Keratinocyte (primary cell): ENCODE measurements around the gene PCDH20. TPM values are rescaled to one million over a fixed set of nuclear protein-coding genes. Genes with fewer than 3 reads are reported as not detected.

Experiments used
- DNase-seq: peaks from one replicate; pipeline ENCODE4 v3.0.0-alpha.2; 2011; ENCODE audit warnings: low read depth, missing footprints, low spot score
- FAIRE-seq: peaks from 2 replicates; lab custom pipeline; 2011; peaks lifted over from hg19 to GRCh38; lab: Jason Lieb, UNC
- H2AFZ ChIP-seq: 2 replicates; pipeline ENCODE4 v1.6.0; 2012; ENCODE audit warnings: low read length, control low read depth, inconsistent platforms; ENCODE audit not compliant: control insufficient read depth
- H3K27ac ChIP-seq: 2 replicates; pipeline ENCODE4 v1.5.1; 2011; ENCODE audit warnings: low read length; ENCODE audit not compliant: control insufficient read depth, insufficient read depth
- H3K27me3 ChIP-seq: 3 replicates; pipeline ENCODE4 v1.6.0; 2011; ENCODE audit warnings: low read length; ENCODE audit not compliant: control insufficient read depth, insufficient read depth; ENCODE audit errors: extremely low read depth
- H3K36me3 ChIP-seq, 2 experiments: 2 replicates in 1 of 2; 3 replicates in 1 of 2; pipeline ENCODE4 v1.5.1; 2011; ENCODE audit warnings: low read length in 2 of 2, mild to moderate bottlenecking in 1 of 2; ENCODE audit not compliant: control insufficient read depth in 2 of 2, insufficient read depth in 2 of 2; ENCODE audit errors: extremely low read depth in 1 of 2
- H3K4me1 ChIP-seq: 3 replicates; pipeline ENCODE4 v1.5.1; 2011; ENCODE audit warnings: low read length; ENCODE audit not compliant: control insufficient read depth, insufficient read depth; ENCODE audit errors: extremely low read depth
- H3K4me2 ChIP-seq: 3 replicates; pipeline ENCODE4 v1.6.0; 2011; ENCODE audit warnings: low read depth, low read length; ENCODE audit not compliant: control insufficient read depth, insufficient read depth; ENCODE audit errors: extremely low read depth
- H3K4me3 ChIP-seq, 3 experiments: fragments of 200-600 bp in 1 of 3; sonication (generic) in 1 of 3; 2 replicates in 2 of 3; 3 replicates in 1 of 3; pipeline ENCODE4 v1.5.1; 2011 to 2016; ENCODE audit warnings: low read length in 3 of 3, mild to moderate bottlenecking in 3 of 3, control low read depth in 2 of 3, inconsistent platforms in 1 of 3, low read depth in 1 of 3, mixed read lengths in 1 of 3, mixed run types in 1 of 3, moderate library complexity in 1 of 3; ENCODE audit not compliant: control insufficient read depth in 2 of 3, insufficient read depth in 2 of 3; ENCODE audit errors: extremely low read depth in 1 of 3
- H3K79me2 ChIP-seq: 2 replicates; pipeline ENCODE4 v1.6.0; 2012; ENCODE audit warnings: low read length; ENCODE audit not compliant: control insufficient read depth, insufficient read depth
- H3K9ac ChIP-seq: 3 replicates; pipeline ENCODE4 v1.6.0; 2011; ENCODE audit warnings: low read length; ENCODE audit not compliant: control insufficient read depth, insufficient read depth; ENCODE audit errors: extremely low read depth
- H3K9me1 ChIP-seq: 3 replicates; pipeline ENCODE4 v1.6.0; 2011; ENCODE audit warnings: low read length; ENCODE audit not compliant: control insufficient read depth, insufficient read depth; ENCODE audit errors: extremely low read depth
- H3K9me3 ChIP-seq: 2 replicates; pipeline ENCODE4 v1.5.1; 2012; ENCODE audit warnings: low read depth, low read length; ENCODE audit not compliant: control insufficient read depth
- H4K20me1 ChIP-seq: 3 replicates; pipeline ENCODE4 v1.6.0; 2011; ENCODE audit warnings: low read length; ENCODE audit not compliant: control insufficient read depth, insufficient read depth; ENCODE audit errors: extremely low read depth
- CTCF ChIP-seq, 3 experiments: IDR thresholded peaks in 1 of 3; conservative IDR thresholded peaks in 1 of 3; optimal IDR thresholded peaks in 1 of 3; 2 replicates in 2 of 3; 3 replicates in 1 of 3; pipeline versions ENCODE3 to v1.5.1; 2011; ENCODE audit warnings: low read length in 3 of 3, mild to moderate bottlenecking in 3 of 3, moderate library complexity in 2 of 3, control low read depth in 1 of 3, inconsistent platforms in 1 of 3; ENCODE audit not compliant: insufficient read depth in 2 of 3; ENCODE audit errors: extremely low read depth in 1 of 3
- EZH2 ChIP-seq: IDR thresholded peaks from one replicate; pipeline ENCODE4 v1.6.1; 2012; ENCODE audit warnings: inconsistent platforms, mild to moderate bottlenecking, low read length, moderate library complexity
- dilution Hi-C: fragments of 300-500 bp; cut with MboI; formaldehyde crosslinking; loops from one replicate; pipeline ENCODE4 v1.7.0; 2020; ENCODE audit warnings: low sequenced_read_pairs; ENCODE audit not compliant: extremely low pct_ligation_motif_present
- polyA plus RNA-seq, 5 experiments: library from polyadenylated mRNA; depleted of rRNA in 3 of 5; stranded (reverse) in 3 of 5; stranded (forward) in 1 of 5; unstranded in 1 of 5; fragments of >200 nt; gene quantifications; 1 replicate in 1 of 5; 2 replicates in 3 of 5; 3 replicates in 1 of 5; pipeline versions ENCODE4 v1.2.1 to v1.2.3, GENCODE V29; 2011 to 2012; ENCODE audit warnings: missing spikeins in 2 of 5, low read depth in 1 of 5, low replicate concordance in 1 of 5

Gene PCDH20
- polyA plus RNA-seq, 1 donor (not counting 4 experiments of a cell fraction or from before 2014, with no cell fraction given), result not detected

GRCh38 chr13:61387694-61388093 lies 28.0 kb downstream of the PCDH20 start:
- Histone ChIP-seq H3K27me3 (no peaks in the 10 kb centered on the region), H3K4me3 (no peak overlapping the region), H3K4me1 (no peaks in the 10 kb centered on the region), H3K36me3 (no peaks in the 10 kb centered on the region), H3K9me1 (no peaks in the 10 kb centered on the region), H2AFZ (no peak overlapping the region), H3K4me2 (no peak overlapping the region), H4K20me1 (no peaks in the 10 kb centered on the region), H3K9me3 (no peaks in the 10 kb centered on the region), H3K79me2 (no peaks in the 10 kb centered on the region), H3K9ac (no peak overlapping the region), H3K27ac (no peak overlapping the region)
- DNase-seq (no peak), FAIRE-seq (no peak)
- TF ChIP-seq EZH2 (no peak), CTCF (optimal IDR thresholded peaks at IDR 0.05 in 1 of 3, IDR thresholded peaks at IDR 0.05 in 1 of 3, conservative IDR thresholded peaks at IDR 0.05 in 1 of 3; ENCODE audit: extremely low read depth in 1 of 3, insufficient read depth in 2 of 3, low read length in 3 of 3) (no peak)
- dilution Hi-C loops, result no loop called here

- Histone ChIP-seq H3K4me1 (no peaks in the 10 kb centered on the region), H3K27ac (no peak overlapping the region), H3K27me3 (no peaks in the 10 kb centered on the region), H3K4me2 (no peak overlapping the region), H3K9me1 (no peaks in the 10 kb centered on the region), H3K79me2 (no peaks in the 10 kb centered on the region), H4K20me1 (no peaks in the 10 kb centered on the region), H3K36me3 (no peaks in the 10 kb centered on the region), H3K9me3 (no peaks in the 10 kb centered on the region), H3K4me3 (no peak overlapping the region), H3K9ac (no peak overlapping the region), H2AFZ (no peak overlapping the region)
- FAIRE-seq, result no peak
- DNase-seq, result no peak
- no peak for TF ChIP-seq CTCF (optimal IDR thresholded peaks at IDR 0.05 in 1 of 3, IDR thresholded peaks at IDR 0.05 in 1 of 3, conservative IDR thresholded peaks at IDR 0.05 in 1 of 3; ENCODE audit: extremely low read depth in 1 of 3, insufficient read depth in 2 of 3, low read length in 3 of 3)
- dilution Hi-C loops, result no loop called here
Measured at GRCh38 chr13:61383111-61383510, 32.5 kb downstream of the PCDH20 start.
